Neural cell (in vitro differentiated cells): ENCODE results near the gene PRR5L. TPM values are rescaled to one million over a fixed set of nuclear protein-coding genes. Genes with fewer than 3 reads are reported as not detected.

Experiments used
- H2AFZ ChIP-seq: fragments of 200-600, 300-800 bp; sonication (generic), shearing (Covaris generic); 2 replicates; pipeline ENCODE4 v1.6.0; 2014; ENCODE audit warnings: low read depth, mild to moderate bottlenecking, antibody characterized with exemption, low read length, moderate library complexity
- H3F3A ChIP-seq: fragments of 200-600 bp; shearing (Covaris generic); 2 replicates; pipeline ENCODE4 v1.6.1; 2016; ENCODE audit warnings: mild to moderate bottlenecking, moderate library complexity, mixed read lengths, antibody characterized with exemption, low read length; ENCODE audit not compliant: insufficient read depth, poor library complexity, severe bottlenecking
- H3K27ac ChIP-seq: fragments of 200-600, 300-800 bp; sonication (generic), shearing (Covaris generic); 2 replicates; pipeline ENCODE4 v1.5.1; 2014; ENCODE audit warnings: mild to moderate bottlenecking, low read length, moderate library complexity
- H3K27me3 ChIP-seq: fragments of 300-800, 200-600 bp; sonication (generic), shearing (Covaris generic); 2 replicates; pipeline ENCODE4 v1.6.0; 2014; ENCODE audit warnings: mild to moderate bottlenecking, low read depth, low read length, moderate library complexity; ENCODE audit not compliant: insufficient read depth
- H3K36me3 ChIP-seq: fragments of 300-800, 200-600 bp; sonication (generic), shearing (Covaris generic); 2 replicates; pipeline ENCODE4 v1.5.1; 2014; ENCODE audit warnings: mild to moderate bottlenecking, antibody characterized with exemption, low read length, moderate library complexity; ENCODE audit not compliant: insufficient read depth
- H3K4me2 ChIP-seq: fragments of 300-800, 200-600 bp; sonication (generic), shearing (Covaris generic); 2 replicates; pipeline ENCODE4 v1.6.0; 2014; ENCODE audit warnings: mild to moderate bottlenecking, low read length
- H3K4me3 ChIP-seq: fragments of 300-800, 200-600 bp; sonication (generic), shearing (Covaris generic); 2 replicates; pipeline ENCODE4 v1.5.1; 2014; ENCODE audit warnings: mild to moderate bottlenecking, low read length, moderate library complexity
- H3K79me2 ChIP-seq: fragments of 200-600 bp; shearing (Covaris generic); replicated peaks from 2 replicates; pipeline ENCODE4 v1.6.0; 2014; ENCODE audit warnings: mild to moderate bottlenecking, low read length, moderate library complexity; ENCODE audit not compliant: insufficient read depth
- H3K9ac ChIP-seq: fragments of 300-800, 200-600 bp; sonication (generic), shearing (Covaris generic); 2 replicates; pipeline ENCODE4 v1.6.1; 2016; ENCODE audit warnings: mild to moderate bottlenecking, low read length, mixed read lengths
- H3K9me2 ChIP-seq: fragments of 200-600 bp; shearing (Covaris generic); 2 replicates; pipeline ENCODE4 v1.6.1; 2016; ENCODE audit warnings: mild to moderate bottlenecking, low read length, mixed read lengths; ENCODE audit not compliant: insufficient read depth
- H3K9me3 ChIP-seq: fragments of 200-600, 300-800 bp; sonication (generic), shearing (Covaris generic); 2 replicates; pipeline ENCODE4 v1.6.1; 2016; ENCODE audit warnings: mild to moderate bottlenecking, mixed run types, low read length, moderate library complexity, mixed read lengths
- H4K20me1 ChIP-seq: fragments of 200-600 bp; shearing (Covaris generic); 2 replicates; pipeline ENCODE4 v1.6.1; 2016; ENCODE audit warnings: mild to moderate bottlenecking, mixed run types; ENCODE audit not compliant: insufficient read depth
- EP300 ChIP-seq: fragments of 450-650 bp; conservative IDR thresholded peaks from 2 replicates; pipeline ENCODE4 v1.6.1; 2014; ENCODE audit warnings: antibody characterized with exemption, mild to moderate bottlenecking, moderate library complexity; ENCODE audit not compliant: poor library complexity, severe bottlenecking
- EZH2 ChIP-seq: fragments of 200-600, 300-800 bp; shearing (Covaris generic), sonication (generic); IDR thresholded peaks from 2 replicates; pipeline ENCODE4 v1.6.1; 2014; ENCODE audit warnings: antibody characterized with exemption, low read length, borderline replicate concordance, mild to moderate bottlenecking; ENCODE audit not compliant: insufficient read depth, poor library complexity, severe bottlenecking
- MXI1 ChIP-seq: fragments of 450-650 bp; conservative IDR thresholded peaks from 2 replicates; pipeline ENCODE4 v1.6.1; 2014; ENCODE audit warnings: antibody characterized with exemption, mild to moderate bottlenecking; ENCODE audit not compliant: poor library complexity, severe bottlenecking
- POLR2AphosphoS5 ChIP-seq: IDR thresholded peaks from 2 replicates; pipeline ENCODE4 v1.6.1; 2012
- RAD21 ChIP-seq: fragments of 450-650 bp; conservative IDR thresholded peaks from 2 replicates; pipeline ENCODE4 v1.6.1; 2014; ENCODE audit warnings: antibody characterized with exemption, mild to moderate bottlenecking, moderate library complexity
- REST ChIP-seq: IDR thresholded peaks from 2 replicates; pipeline ENCODE4 v1.6.1; 2012; ENCODE audit warnings: borderline replicate concordance
- SMC3 ChIP-seq: fragments of 450-650 bp; conservative IDR thresholded peaks from 2 replicates; pipeline ENCODE4 v1.6.1; 2014; ENCODE audit warnings: antibody characterized with exemption, mild to moderate bottlenecking, moderate library complexity; ENCODE audit not compliant: poor library complexity
- TAF1 ChIP-seq: IDR thresholded peaks from 2 replicates; pipeline ENCODE4 v1.6.1; 2012; ENCODE audit warnings: low read depth
- polyA plus RNA-seq: library from polyadenylated mRNA; depleted of rRNA; stranded (reverse); fragments of >200 nt; gene quantifications from 2 replicates; pipeline ENCODE4 v1.2.3, GENCODE V29; 2014
- TF ChIP-seq, protein P1 (sequence below): fragments of 450-650 bp; IDR thresholded peaks from 2 replicates; pipeline ENCODE4 v1.5.1; 2014; ENCODE audit warnings: antibody characterized with exemption, mild to moderate bottlenecking, moderate library complexity; ENCODE audit not compliant: poor library complexity, severe bottlenecking

Gene PRR5L
- polyA plus RNA-seq, 1 donor from 2014 or later: 0.22 TPM

GRCh38 chr11:36500315-36500721 lies 204.2 kb downstream of the PRR5L start:
- H3K79me2 ChIP-seq: no peaks in the 10 kb centered on the region
- no peaks in the 10 kb centered on the region for H3F3A ChIP-seq
- no peak overlapping the region for H3K4me2 ChIP-seq
- H3K36me3 ChIP-seq: peaks cover 8% of the 10 kb centered on the region
- H3K9me3 ChIP-seq: no peaks in the 10 kb centered on the region
- no peak overlapping the region for H3K9ac ChIP-seq
- H3K27me3 ChIP-seq: no peaks in the 10 kb centered on the region
- no peak for TF ChIP-seq EP300
- no peak for TF ChIP-seq TAF1
- no peak for TF ChIP-seq REST
- TF ChIP-seq MXI1: no peak
- TF ChIP-seq SMC3: no peak
- TF ChIP-seq POLR2AphosphoS5: no peak
- no peak for TF ChIP-seq RAD21
- TF ChIP-seq, protein P1, sequence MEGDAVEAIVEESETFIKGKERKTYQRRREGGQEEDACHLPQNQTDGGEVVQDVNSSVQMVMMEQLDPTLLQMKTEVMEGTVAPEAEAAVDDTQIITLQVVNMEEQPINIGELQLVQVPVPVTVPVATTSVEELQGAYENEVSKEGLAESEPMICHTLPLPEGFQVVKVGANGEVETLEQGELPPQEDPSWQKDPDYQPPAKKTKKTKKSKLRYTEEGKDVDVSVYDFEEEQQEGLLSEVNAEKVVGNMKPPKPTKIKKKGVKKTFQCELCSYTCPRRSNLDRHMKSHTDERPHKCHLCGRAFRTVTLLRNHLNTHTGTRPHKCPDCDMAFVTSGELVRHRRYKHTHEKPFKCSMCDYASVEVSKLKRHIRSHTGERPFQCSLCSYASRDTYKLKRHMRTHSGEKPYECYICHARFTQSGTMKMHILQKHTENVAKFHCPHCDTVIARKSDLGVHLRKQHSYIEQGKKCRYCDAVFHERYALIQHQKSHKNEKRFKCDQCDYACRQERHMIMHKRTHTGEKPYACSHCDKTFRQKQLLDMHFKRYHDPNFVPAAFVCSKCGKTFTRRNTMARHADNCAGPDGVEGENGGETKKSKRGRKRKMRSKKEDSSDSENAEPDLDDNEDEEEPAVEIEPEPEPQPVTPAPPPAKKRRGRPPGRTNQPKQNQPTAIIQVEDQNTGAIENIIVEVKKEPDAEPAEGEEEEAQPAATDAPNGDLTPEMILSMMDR: no peak
- TF ChIP-seq EZH2: no peak
- H3K4me3 ChIP-seq: no peak overlapping the region
- no peak overlapping the region for H3K27ac ChIP-seq
- H2AFZ ChIP-seq: no peak overlapping the region
- H4K20me1 ChIP-seq: no peaks in the 10 kb centered on the region
- no peaks in the 10 kb centered on the region for H3K9me2 ChIP-seq

GRCh38 chr11:36501236-36501635 lies 205.1 kb downstream of the PRR5L start:
- no peak overlapping the region for H2AFZ ChIP-seq
- no peaks in the 10 kb centered on the region for H3K9me2 ChIP-seq
- peaks cover 8% of the 10 kb centered on the region for H3K36me3 ChIP-seq
- H3K4me3 ChIP-seq: no peak overlapping the region
- H3K79me2 ChIP-seq: no peaks in the 10 kb centered on the region
- no peaks in the 10 kb centered on the region for H4K20me1 ChIP-seq
- no peaks in the 10 kb centered on the region for H3K27me3 ChIP-seq
- H3K27ac ChIP-seq: no peak overlapping the region
- H3K4me2 ChIP-seq: no peak overlapping the region
- no peaks in the 10 kb centered on the region for H3K9me3 ChIP-seq
- no peaks in the 10 kb centered on the region for H3F3A ChIP-seq
- TF ChIP-seq POLR2AphosphoS5: no peak
- TF ChIP-seq RAD21: no peak
- no peak for TF ChIP-seq TAF1
- TF ChIP-seq EP300: no peak
- TF ChIP-seq EZH2: no peak
- TF ChIP-seq SMC3: no peak
- no peak for TF ChIP-seq REST
- no peak for TF ChIP-seq MXI1
- TF ChIP-seq, protein P1: no peak
- H3K9ac ChIP-seq: no peak overlapping the region
